Hypothalamus (tissue), 51 donors: ENCODE data around the gene DECR2.
"Not testable (repeated sequence)": the region's sequence is repeated elsewhere in the genome, so short reads cannot be mapped to it uniquely, and the experiment has no call there.

Source experiments
- DNase-seq, 51 donors: peaks; one replicate each; lab custom pipeline; 2025; lab: John Stamatoyannopoulos, UW

DECR2 gene

GRCh38 chr16:377419-377951 lies 24.2 kb upstream of the DECR2 start:
- DNase-seq: no peak

GRCh38 chr16:378113-378820 lies 23.4 kb upstream of the DECR2 start:
- DNase-seq: not testable (repeated sequence)

GRCh38 chr16:378821-379182 lies 22.9 kb upstream of the DECR2 start:
- DNase-seq: no peak

- no peak for DNase-seq
Observed at GRCh38 chr16:379183-379960, 22.3 kb upstream of the DECR2 start.

GRCh38 chr16:379961-380761 lies 21.5 kb upstream of the DECR2 start:
- no peak for DNase-seq

- no peak for DNase-seq
Observed at GRCh38 chr16:380762-381011, 21.0 kb upstream of the DECR2 start.

GRCh38 chr16:381012-381788 lies 20.5 kb upstream of the DECR2 start:
- peak in 2 of 51 donors; percentile 46 to 47 for DNase-seq

GRCh38 chr16:381789-382717 lies 19.6 kb upstream of the DECR2 start, which contains the start of gene PGAP6:
TSS of gene PGAP6 (minus strand) at chr16:381978. CDS start at chr16:381821, 157 bp downstream.
- DNase-seq: peak in 46 of 51 donors; percentile 25 to 83 (median 58)

GRCh38 chr16:383326-384051 lies 18.2 kb upstream of the DECR2 start:
- DNase-seq: peak in 1 of 51 donors; percentile 28

GRCh38 chr16:386641-387156 lies 15.0 kb upstream of the DECR2 start:
- DNase-seq: peak in 19 of 51 donors; percentile 9 to 58 (median 37)

- DNase-seq: peak in 3 of 51 donors; percentile 16 to 22 (median 19)
Observed at GRCh38 chr16:387761-388666, 13.7 kb upstream of the DECR2 start.

- no peak for DNase-seq
Observed at GRCh38 chr16:389352-389751, 12.3 kb upstream of the DECR2 start.

GRCh38 chr16:391885-392335 lies 9.8 kb upstream of the DECR2 start:
- DNase-seq: peak in 30 of 51 donors; percentile 6 to 76 (median 36)

- no peak for DNase-seq
Observed at GRCh38 chr16:392450-393030, 9.1 kb upstream of the DECR2 start.

- no peak for DNase-seq
Observed at GRCh38 chr16:396199-396598, 5.5 kb upstream of the DECR2 start.

- peak in 24 of 51 donors; percentile 13 to 52 (median 36) for DNase-seq
Observed at GRCh38 chr16:396605-397004, 5.1 kb upstream of the DECR2 start.
